Heart right ventricle (tissue), 16 donors: Measurements from ENCODE around the gene DOCK10. TPM values are rescaled to one million over a fixed set of nuclear protein-coding genes. Genes with fewer than 3 reads are reported as not detected.

Experiments used
- ATAC-seq, 8 donors: fragments of 200-7000 bp; cut with Tn5 transposase; one replicate each; pipeline ENCODE4 v1.9.1; 2020; ENCODE audit warnings: mild to moderate bottlenecking in 8 of 8, moderate library complexity in 8 of 8, moderate number of reproducible peaks in 1 of 8
- DNase-seq, 2 donors: peaks; one replicate each; pipeline ENCODE4 v3.0.0-alpha.2; 2020
- H3K27ac ChIP-seq, 10 donors: fragments of 200-600 bp; sonication (generic) in 2 of 10; one replicate each; pipeline versions ENCODE4 v1.5.0 to v1.8.0; 2020 to 2022; ENCODE audit warnings: mild to moderate bottlenecking in 3 of 10
- H3K27me3 ChIP-seq, 7 donors: fragments of 200-600 bp; one replicate each; pipeline ENCODE4 v1.8.0; 2021 to 2022; ENCODE audit warnings: mild to moderate bottlenecking in 2 of 7
- H3K36me3 ChIP-seq, 9 donors: fragments of 200-600 bp; sonication (generic) in 1 of 9; one replicate each; pipeline versions ENCODE4 v1.5.0 to v1.8.0; 2020 to 2022; ENCODE audit warnings: mild to moderate bottlenecking in 2 of 9
- H3K4me1 ChIP-seq, 9 donors: fragments of 200-600 bp; sonication (generic) in 1 of 9; one replicate each; pipeline versions ENCODE4 v1.5.0 to v1.8.0; 2020 to 2022; ENCODE audit warnings: mild to moderate bottlenecking in 4 of 9
- H3K4me3 ChIP-seq, 10 donors: fragments of 200-600 bp; sonication (generic) in 2 of 10; one replicate each; pipeline versions ENCODE4 v1.5.0 to v1.8.0; 2020 to 2022; ENCODE audit warnings: mild to moderate bottlenecking in 7 of 10, moderate library complexity in 2 of 10
- H3K9me3 ChIP-seq, 11 donors: fragments of 200-600 bp in 10 of 11; sonication (generic) in 2 of 11; one replicate each; pipeline versions ENCODE4 v1.5.0 to v1.8.0; 2013 to 2022; ENCODE audit warnings: mild to moderate bottlenecking in 2 of 11, control low read depth in 1 of 11, moderate library complexity in 1 of 11
- WGBS, 2 donors: extraction: QIAGEN DNeasy Blood & Tissue Kit; methylation state at CpG; one replicate each; pipeline ENCODE4 v1.1.7; 2013; ENCODE audit warnings: inconsistent platforms in 1 of 2; 5-methylcytosine and 5-hydroxymethylcytosine counted together
- intact Hi-C, 10 donors: fragments of 100-400 bp; cut with DNase I; formaldehyde crosslinking; loops; one replicate each; pipeline versions ENCODE4 v1.11.1 to v1.14.2; 2022
- polyA plus RNA-seq, 2 donors: library from polyadenylated mRNA; stranded (reverse); fragments of 200-250 nt; gene quantifications; one replicate each; pipeline ENCODE4 v1.2.3, GENCODE V29; 2013
- total RNA-seq, 10 donors: library from RNA; stranded (reverse); fragmentation: NEBNext Ultra II Directional in 3 of 10; extraction: Animal tissue kit (Norgen Biotek cat#: 25700) in 3 of 10; gene quantifications; one replicate each; pipeline versions ENCODE4 v1.2.1 to v1.2.4, GENCODE V29; 2021 to 2023
- TF ChIP-seq, protein P1 (sequence below), 9 donors: fragments of 200-600 bp; sonication (generic) in 2 of 9; IDR thresholded peaks; one replicate each; pipeline versions ENCODE4 v1.5.0 to v1.8.0; 2021 to 2022; ENCODE audit warnings: antibody characterized with exemption in 9 of 9, mild to moderate bottlenecking in 5 of 9, moderate library complexity in 1 of 9
- donor health status: Arrhythmogenic right ventricular cardiomyopathy.
- donor health status: ischemic (EF 13 %, LVEDD 7.1; RV severe dilation, severe dysfunction).
- donor health status: healthy with polysubstance abuse.
- donor health status: DM: no; HTN: yes; CAD: no.
- donor health status: DM: no; HTN: no; CAD: no.
- donor health status: ischemic (EF 25% LVEDD 6.9; RV normal size, moderate dysfunction).
- donor health status: ischemic (EF 25% LVEDD 5.7; RV mildly dilated, moderate dysfunction).
- donor health status: healthy.
- donor health status: DM: yes; HTN: yes; CAD: no.
- donor health status: Ischemic cardiomyopathy.
- donor health status: ischemic (EF 35%, LVEDD 5.7; RV mildly dilated, moderate dysfunction).
- donor health status: nonischemic (EF 11% LVEDD 7.7; RV severe dilation, severe dysfunction).
- donor health status: DM: yes; HTN: yes; CAD: no.
- donor health status: PGD.
- donor health status: ischemic (EF 29% LVEDD 5.4; RV normal size, mild dysfunction).
- donor health status: nonischemic (EF 23%, LVEDD 6.1; RV moderate dilation, normal function).

Gene DOCK10
- total and polyA plus RNA-seq, 12 donors = 0.77 to 18.9 (median 1.4) TPM

DNA sequence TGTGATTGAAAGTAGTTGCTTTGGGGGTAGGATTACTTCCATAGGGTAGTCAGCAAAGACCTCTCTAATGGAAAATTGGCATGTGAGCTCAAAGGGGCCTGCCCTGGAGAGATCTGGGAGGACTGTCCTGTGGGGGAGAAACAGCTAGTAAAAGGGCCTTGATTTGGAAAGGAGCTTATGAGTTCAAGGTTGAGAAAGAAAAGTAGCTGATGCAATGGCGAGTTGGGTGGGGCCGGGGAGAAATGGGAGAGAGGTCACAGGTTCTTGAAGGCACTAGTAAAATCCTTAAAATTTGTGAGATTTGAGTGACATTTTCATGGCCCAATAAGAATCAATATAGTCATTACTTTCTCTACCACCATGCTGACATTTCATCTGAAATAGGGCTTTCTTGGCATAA, 244.1 kb downstream of the DOCK10 start:
- Histone ChIP-seq H3K4me3 (no peak overlapping the region), H3K27me3 (no peaks in the 10 kb centered on the region), H3K9me3 (no peaks in the 10 kb centered on the region), H3K27ac (no peak overlapping the region), H3K4me1 (peaks cover 0 to 2% (median 0%) of the 10 kb centered on the region in 9 donors), H3K36me3 (peaks cover 0 to 99% (median 0%) of the 10 kb centered on the region in 9 donors)
- DNase-seq (no peak), ATAC-seq (no peak)
- TF ChIP-seq, protein P1, sequence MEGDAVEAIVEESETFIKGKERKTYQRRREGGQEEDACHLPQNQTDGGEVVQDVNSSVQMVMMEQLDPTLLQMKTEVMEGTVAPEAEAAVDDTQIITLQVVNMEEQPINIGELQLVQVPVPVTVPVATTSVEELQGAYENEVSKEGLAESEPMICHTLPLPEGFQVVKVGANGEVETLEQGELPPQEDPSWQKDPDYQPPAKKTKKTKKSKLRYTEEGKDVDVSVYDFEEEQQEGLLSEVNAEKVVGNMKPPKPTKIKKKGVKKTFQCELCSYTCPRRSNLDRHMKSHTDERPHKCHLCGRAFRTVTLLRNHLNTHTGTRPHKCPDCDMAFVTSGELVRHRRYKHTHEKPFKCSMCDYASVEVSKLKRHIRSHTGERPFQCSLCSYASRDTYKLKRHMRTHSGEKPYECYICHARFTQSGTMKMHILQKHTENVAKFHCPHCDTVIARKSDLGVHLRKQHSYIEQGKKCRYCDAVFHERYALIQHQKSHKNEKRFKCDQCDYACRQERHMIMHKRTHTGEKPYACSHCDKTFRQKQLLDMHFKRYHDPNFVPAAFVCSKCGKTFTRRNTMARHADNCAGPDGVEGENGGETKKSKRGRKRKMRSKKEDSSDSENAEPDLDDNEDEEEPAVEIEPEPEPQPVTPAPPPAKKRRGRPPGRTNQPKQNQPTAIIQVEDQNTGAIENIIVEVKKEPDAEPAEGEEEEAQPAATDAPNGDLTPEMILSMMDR (IDR thresholded peaks at IDR 0.05) = no peak
- WGBS, 2 donors = 94 to 96% methylated on average over 2 of the region's 2 CpGs
- intact Hi-C loops = no loop called here

DNA sequence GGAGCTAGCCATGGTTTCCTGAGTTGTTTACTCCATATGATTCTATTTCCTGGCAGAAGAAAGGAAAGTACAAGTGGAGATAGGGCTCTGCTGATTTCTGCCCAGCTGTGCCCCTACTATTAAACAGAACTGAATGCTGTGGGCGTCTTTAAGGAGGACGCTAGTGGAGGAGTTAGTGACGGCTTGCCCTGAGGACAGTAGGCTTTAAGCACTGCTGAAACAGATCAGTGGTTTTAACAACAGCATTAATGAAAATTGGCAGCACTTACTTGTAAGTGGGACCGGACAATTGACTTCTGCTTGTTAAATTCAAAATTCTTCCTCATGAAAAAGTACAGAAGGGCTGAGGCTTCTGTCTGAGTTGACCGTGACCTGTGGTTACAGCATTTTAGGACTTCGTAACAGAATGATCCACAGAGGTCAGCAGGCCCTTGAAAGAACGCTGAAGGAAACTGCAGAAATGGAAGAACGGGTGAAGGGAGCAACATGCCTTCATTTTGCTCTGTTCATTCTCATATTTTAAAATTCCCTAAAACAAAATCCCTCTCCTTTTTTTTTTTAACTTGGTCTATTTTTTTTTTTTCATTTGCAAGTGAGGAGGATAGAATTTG, 245.5 kb downstream of the DOCK10 start:
- Histone ChIP-seq H3K4me3 (no peak overlapping the region), H3K27me3 (no peaks in the 10 kb centered on the region), H3K27ac (no peak overlapping the region), H3K9me3 (no peaks in the 10 kb centered on the region), H3K36me3 (peaks cover 0 to 98% (median 0%) of the 10 kb centered on the region in 9 donors), H3K4me1 (no peaks in the 10 kb centered on the region)
- ATAC-seq (no peak), DNase-seq (no peak)
- intact Hi-C loops = no loop called here
- 83 to 84% methylated on average over 8 of the region's 8 CpGs for WGBS, 2 donors
- TF ChIP-seq, protein P1 (IDR thresholded peaks at IDR 0.05) = no peak

DNA sequence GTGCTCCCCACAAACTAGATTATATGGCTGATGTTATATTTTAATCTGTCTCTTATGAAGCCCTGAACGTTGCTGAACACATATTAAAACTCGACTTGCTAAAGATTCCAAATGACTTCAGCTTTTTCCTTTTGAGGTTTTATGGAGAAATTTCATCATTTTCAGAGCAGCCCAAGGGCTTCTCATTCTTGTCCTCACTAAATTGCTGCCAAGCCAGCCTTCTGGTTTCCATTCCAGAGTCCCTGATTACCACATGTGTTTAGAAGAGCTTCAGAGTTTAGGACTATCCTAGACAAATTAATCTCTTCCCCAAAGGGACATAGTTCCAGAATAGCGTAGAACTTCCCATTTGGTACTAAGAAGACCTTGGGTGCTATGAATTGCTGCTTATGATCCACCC, 248.3 kb downstream of the DOCK10 start:
- Histone ChIP-seq H3K9me3 (no peaks in the 10 kb centered on the region), H3K27ac (peak overlapping the region in 1 of 10 donors; percentile 23), H3K27me3 (no peaks in the 10 kb centered on the region), H3K4me1 (no peaks in the 10 kb centered on the region), H3K4me3 (no peak overlapping the region), H3K36me3 (peaks cover 0 to 97% (median 0%) of the 10 kb centered on the region in 9 donors)
- 59 to 62% methylated on average over 3 of the region's 3 CpGs for WGBS, 2 donors
- DNase-seq (peak in 1 of 2 donors; percentile 33), ATAC-seq (peak in 7 of 8 donors; percentile 64 to 92 (median 84))
- TF ChIP-seq, protein P1 (IDR thresholded peaks at IDR 0.05) = no peak
- intact Hi-C loops = no loop called here

DNA sequence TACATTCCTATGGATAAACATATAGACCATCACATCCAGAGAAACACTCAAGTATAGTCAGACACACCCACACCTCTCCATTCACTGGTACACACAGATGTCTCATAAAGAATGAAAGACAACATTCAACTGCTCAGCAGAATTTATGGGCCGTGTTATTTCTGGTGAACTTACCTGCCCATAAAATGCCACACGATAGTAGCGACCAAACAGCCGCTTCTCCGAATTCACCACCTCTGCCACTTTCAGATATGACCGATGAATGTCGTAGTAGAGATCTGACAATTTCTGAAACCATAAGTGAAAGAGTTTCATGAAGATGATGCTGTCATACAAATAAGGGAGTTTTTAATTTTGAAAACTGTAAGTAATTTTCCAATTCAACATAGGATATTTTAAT, 255.4 kb downstream of the DOCK10 start:
- ATAC-seq (no peak), DNase-seq (no peak)
- Histone ChIP-seq H3K4me3 (no peak overlapping the region), H3K9me3 (no peaks in the 10 kb centered on the region), H3K36me3 (peaks cover 0 to 97% (median 0%) of the 10 kb centered on the region in 9 donors), H3K4me1 (no peaks in the 10 kb centered on the region), H3K27me3 (peaks cover 0 to 5% (median 0%) of the 10 kb centered on the region in 7 donors), H3K27ac (no peak overlapping the region)
- intact Hi-C loops = no loop called here
- TF ChIP-seq, protein P1 (IDR thresholded peaks at IDR 0.05) = no peak
- WGBS, 2 donors = 96 to 97% methylated on average over 7 of the region's 7 CpGs
